Osteoblast (primary cell): Measurements from ENCODE around the gene PEX6. TPM values are rescaled to one million over a fixed set of nuclear protein-coding genes. Genes with fewer than 3 reads are reported as not detected.
A peak's percentile ranks its signal among the peaks of the same experiment; 100 is the strongest.

Experiments used
- DNase-seq: peaks from one replicate; pipeline ENCODE4 v3.0.0; 2011; ENCODE audit warnings: low spot score, mixed read lengths; ENCODE audit not compliant: insufficient read length; ENCODE audit errors: missing footprints
- H2AFZ ChIP-seq: 2 replicates; pipeline ENCODE4 v1.6.0; 2011; ENCODE audit warnings: mild to moderate bottlenecking, low read length
- H3K27ac ChIP-seq: 2 replicates; pipeline ENCODE4 v1.5.1; 2011; ENCODE audit warnings: mild to moderate bottlenecking, low read depth, low read length, moderate library complexity
- H3K27me3 ChIP-seq: 2 replicates; pipeline ENCODE4 v1.6.0; 2012; ENCODE audit warnings: mild to moderate bottlenecking, control low read depth, inconsistent platforms, low read length, moderate library complexity; ENCODE audit not compliant: insufficient read depth
- H3K36me3 ChIP-seq: 2 replicates; pipeline ENCODE4 v1.5.1; 2011; ENCODE audit warnings: mild to moderate bottlenecking, low read length, control low read depth, moderate library complexity; ENCODE audit not compliant: insufficient read depth
- H3K4me1 ChIP-seq: 2 replicates; pipeline ENCODE4 v1.5.1; 2011; ENCODE audit warnings: mild to moderate bottlenecking, low read length, control low read depth, moderate library complexity; ENCODE audit not compliant: insufficient read depth
- H3K4me2 ChIP-seq: 2 replicates; pipeline ENCODE4 v1.6.0; 2011; ENCODE audit warnings: mild to moderate bottlenecking, low read length; ENCODE audit not compliant: insufficient read depth
- H3K4me3 ChIP-seq: fragments of 200-600 bp; sonication (generic); 3 replicates; pipeline ENCODE4 v1.5.1; 2012; ENCODE audit warnings: mild to moderate bottlenecking, low read length, inconsistent platforms; ENCODE audit not compliant: insufficient read depth
- H3K79me2 ChIP-seq: 2 replicates; pipeline ENCODE4 v1.6.0; 2012; ENCODE audit warnings: mild to moderate bottlenecking, low read length, control low read depth, inconsistent platforms; ENCODE audit not compliant: insufficient read depth
- H3K9me3 ChIP-seq: 2 replicates; pipeline ENCODE4 v1.5.1; 2011; ENCODE audit warnings: low read depth, low read length, control low read depth
- H4K20me1 ChIP-seq: 2 replicates; pipeline ENCODE4 v1.6.0; 2012; ENCODE audit warnings: mild to moderate bottlenecking, low read length, control low read depth; ENCODE audit not compliant: insufficient read depth
- CTCF ChIP-seq: IDR thresholded peaks from 2 replicates; pipeline ENCODE4 v1.5.1; 2011; ENCODE audit warnings: mild to moderate bottlenecking, low read depth, low read length, moderate library complexity; ENCODE audit errors: extremely low read depth
- total RNA-seq: library from RNA; depleted of rRNA; stranded (reverse); fragments of >200 nt; gene quantifications from 2 replicates; pipeline ENCODE4 v1.2.3, GENCODE V29; 2012

PEX6 gene
- total RNA-seq, 1 donor: 23.5 TPM

- no peaks in the 10 kb centered on the region for H3K36me3 ChIP-seq
- H3K4me3 ChIP-seq: no peak overlapping the region
- H3K27ac ChIP-seq: no peak overlapping the region
- TF ChIP-seq CTCF: no peak
- no peaks in the 10 kb centered on the region for H4K20me1 ChIP-seq
- H3K27me3 ChIP-seq: no peaks in the 10 kb centered on the region
- H3K4me1 ChIP-seq: peaks cover 7% of the 10 kb centered on the region
- H3K4me2 ChIP-seq: no peak overlapping the region
- DNase-seq: peak; percentile 30
- H3K9me3 ChIP-seq: no peaks in the 10 kb centered on the region
- H3K79me2 ChIP-seq: no peaks in the 10 kb centered on the region
- H2AFZ ChIP-seq: no peak overlapping the region
Measured at GRCh38 chr6:42916288-42916687, 62.7 kb downstream of the PEX6 start.

- no peaks in the 10 kb centered on the region for H3K9me3 ChIP-seq
- H2AFZ ChIP-seq: no peak within 1 kb of the TSS
- DNase-seq: peak; percentile 72
- no peaks in the 10 kb centered on the region for H3K27me3 ChIP-seq
- no peak for TF ChIP-seq CTCF
- no peak within 1 kb of the TSS for H3K4me2 ChIP-seq
- H3K27ac ChIP-seq: no peak within 1 kb of the TSS
- peaks cover 10% of the 10 kb centered on the region for H3K4me1 ChIP-seq
- no peaks in the 10 kb centered on the region for H3K79me2 ChIP-seq
- no peaks in the 10 kb centered on the region for H3K36me3 ChIP-seq
- H3K4me3 ChIP-seq: no peak within 1 kb of the TSS
- H4K20me1 ChIP-seq: no peaks in the 10 kb centered on the region
Measured at GRCh38 chr6:42915732-42916131, 63.2 kb downstream of the PEX6 start, which contains the start of gene PTCRA. Gene PTCRA, plus strand, starts transcription at chr6:42916053. Its CDS starts 17 bp downstream, at chr6:42916070.

GRCh38 chr6:42914546-42914945 is 64.4 kb downstream of the PEX6 start:
- Histone ChIP-seq H3K27me3 (no peaks in the 10 kb centered on the region), H3K4me1 (peaks cover 7% of the 10 kb centered on the region), H2AFZ (no peak overlapping the region), H3K4me3 (no peak overlapping the region), H3K9me3 (no peaks in the 10 kb centered on the region), H3K27ac (no peak overlapping the region), H3K79me2 (no peaks in the 10 kb centered on the region), H3K36me3 (no peaks in the 10 kb centered on the region), H3K4me2 (no peak overlapping the region), H4K20me1 (no peaks in the 10 kb centered on the region)
- no peak for DNase-seq
- TF ChIP-seq CTCF: no peak

Other genes with a start within 250 kb of the PEX6 start
- gene TBCC, start 233.1 kb downstream of the PEX6 start, total RNA-seq: 30.9 and 33.7 TPM in 2 replicates
- 9.4 TPM in 2 replicates for gene BICRAL, start 197.1 kb downstream of the PEX6 start, total RNA-seq
- gene RPL7L1, start 99.6 kb downstream of the PEX6 start, total RNA-seq: 112 and 128 TPM in 2 replicates
- gene PTCRA, start 63.1 kb downstream of the PEX6 start, total RNA-seq: not detected in 2 replicates
- 33.3 TPM in 2 replicates for gene CNPY3, start 49.7 kb downstream of the PEX6 start, total RNA-seq
- 0.72 and 0.88 TPM in 2 replicates for gene GNMT, start 18.4 kb downstream of the PEX6 start, total RNA-seq
- gene PPP2R5D, start 5.4 kb upstream of the PEX6 start, total RNA-seq: 30.8 and 36.8 TPM in 2 replicates
- 42.4 and 47.4 TPM in 2 replicates for gene MEA1, start 34.8 kb upstream of the PEX6 start, total RNA-seq
- gene KLHDC3, start 35.1 kb upstream of the PEX6 start, total RNA-seq: 122 and 123 TPM in 2 replicates
- gene RRP36, start 42.4 kb upstream of the PEX6 start, total RNA-seq: 84.0 and 90.2 TPM in 2 replicates
- 46.9 and 48.5 TPM in 2 replicates for gene CUL7, start 74.7 kb upstream of the PEX6 start, total RNA-seq
- 16.2 and 20.6 TPM in 2 replicates for gene MRPL2, start 80.3 kb upstream of the PEX6 start, total RNA-seq
- 17.7 and 20.3 TPM in 2 replicates for gene KLC4, start 80.5 kb upstream of the PEX6 start, total RNA-seq
- gene PTK7, start 97.1 kb upstream of the PEX6 start, total RNA-seq: 183 and 190 TPM in 2 replicates
- gene SRF, start 192.1 kb upstream of the PEX6 start, total RNA-seq: 17.7 and 20.6 TPM in 2 replicates
- 34.4 and 34.5 TPM in 2 replicates for gene CUL9, start 203.0 kb upstream of the PEX6 start, total RNA-seq